ENCODE results near the gene FAM120B.

FAM120B gene, protein sequence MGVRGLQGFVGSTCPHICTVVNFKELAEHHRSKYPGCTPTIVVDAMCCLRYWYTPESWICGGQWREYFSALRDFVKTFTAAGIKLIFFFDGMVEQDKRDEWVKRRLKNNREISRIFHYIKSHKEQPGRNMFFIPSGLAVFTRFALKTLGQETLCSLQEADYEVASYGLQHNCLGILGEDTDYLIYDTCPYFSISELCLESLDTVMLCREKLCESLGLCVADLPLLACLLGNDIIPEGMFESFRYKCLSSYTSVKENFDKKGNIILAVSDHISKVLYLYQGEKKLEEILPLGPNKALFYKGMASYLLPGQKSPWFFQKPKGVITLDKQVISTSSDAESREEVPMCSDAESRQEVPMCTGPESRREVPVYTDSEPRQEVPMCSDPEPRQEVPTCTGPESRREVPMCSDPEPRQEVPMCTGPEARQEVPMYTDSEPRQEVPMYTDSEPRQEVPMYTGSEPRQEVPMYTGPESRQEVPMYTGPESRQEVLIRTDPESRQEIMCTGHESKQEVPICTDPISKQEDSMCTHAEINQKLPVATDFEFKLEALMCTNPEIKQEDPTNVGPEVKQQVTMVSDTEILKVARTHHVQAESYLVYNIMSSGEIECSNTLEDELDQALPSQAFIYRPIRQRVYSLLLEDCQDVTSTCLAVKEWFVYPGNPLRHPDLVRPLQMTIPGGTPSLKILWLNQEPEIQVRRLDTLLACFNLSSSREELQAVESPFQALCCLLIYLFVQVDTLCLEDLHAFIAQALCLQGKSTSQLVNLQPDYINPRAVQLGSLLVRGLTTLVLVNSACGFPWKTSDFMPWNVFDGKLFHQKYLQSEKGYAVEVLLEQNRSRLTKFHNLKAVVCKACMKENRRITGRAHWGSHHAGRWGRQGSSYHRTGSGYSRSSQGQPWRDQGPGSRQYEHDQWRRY

DNA sequence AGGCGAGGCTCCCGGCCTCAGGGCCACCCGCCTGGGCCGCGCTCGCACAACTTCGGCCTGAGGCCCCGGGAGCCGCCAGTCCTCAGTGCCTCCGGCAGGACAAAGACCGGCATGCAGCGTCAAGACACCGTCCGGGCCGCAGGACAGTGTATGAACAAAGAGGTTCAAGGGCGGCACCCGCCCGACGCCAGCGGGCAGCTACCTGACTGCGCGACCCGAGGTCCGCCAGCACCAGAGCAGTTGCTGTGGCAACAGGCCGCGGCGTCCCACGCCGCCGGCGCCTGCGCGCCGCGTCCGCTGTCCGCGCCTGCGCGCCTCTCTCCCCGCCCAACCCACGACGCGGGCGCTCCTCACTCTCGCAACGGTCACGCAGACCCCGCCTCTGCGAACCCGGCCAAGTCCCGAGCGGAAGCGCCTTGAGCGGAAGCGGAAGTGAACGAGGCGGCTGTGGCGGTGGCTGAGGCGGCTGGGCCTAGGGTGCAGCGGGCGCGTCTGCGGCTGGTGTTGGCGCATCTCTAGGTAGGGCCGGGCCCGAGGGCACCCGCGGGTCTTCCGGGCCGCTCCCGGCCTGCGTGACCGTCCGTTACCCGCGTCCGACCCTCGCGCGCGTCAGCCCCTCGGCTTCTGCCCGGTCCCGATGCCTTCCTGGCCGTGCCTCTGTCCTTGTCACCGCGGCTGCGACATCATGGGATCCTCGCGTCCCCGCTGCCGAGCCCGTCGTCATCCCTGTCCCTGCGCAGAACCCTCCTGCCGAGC, at the start of gene FAM120B:
TSS of gene FAM120B (plus strand) at position 435 of the 756 bp plus-strand sequence. CDS start 10,633 bp downstream, outside the sequence.
- H3F3A ChIP-seq (ENCODE audit: control insufficient read depth, insufficient read depth): no peaks in the 10 kb centered on the region
- H3K4me1 ChIP-seq (ENCODE audit: control insufficient read depth, low read length): peaks cover 29% of the 10 kb centered on the region
- peak within 1 kb of the TSS; percentile 88 for H3K4me2 ChIP-seq (ENCODE audit: low read length)
- TF ChIP-seq, protein P1, sequence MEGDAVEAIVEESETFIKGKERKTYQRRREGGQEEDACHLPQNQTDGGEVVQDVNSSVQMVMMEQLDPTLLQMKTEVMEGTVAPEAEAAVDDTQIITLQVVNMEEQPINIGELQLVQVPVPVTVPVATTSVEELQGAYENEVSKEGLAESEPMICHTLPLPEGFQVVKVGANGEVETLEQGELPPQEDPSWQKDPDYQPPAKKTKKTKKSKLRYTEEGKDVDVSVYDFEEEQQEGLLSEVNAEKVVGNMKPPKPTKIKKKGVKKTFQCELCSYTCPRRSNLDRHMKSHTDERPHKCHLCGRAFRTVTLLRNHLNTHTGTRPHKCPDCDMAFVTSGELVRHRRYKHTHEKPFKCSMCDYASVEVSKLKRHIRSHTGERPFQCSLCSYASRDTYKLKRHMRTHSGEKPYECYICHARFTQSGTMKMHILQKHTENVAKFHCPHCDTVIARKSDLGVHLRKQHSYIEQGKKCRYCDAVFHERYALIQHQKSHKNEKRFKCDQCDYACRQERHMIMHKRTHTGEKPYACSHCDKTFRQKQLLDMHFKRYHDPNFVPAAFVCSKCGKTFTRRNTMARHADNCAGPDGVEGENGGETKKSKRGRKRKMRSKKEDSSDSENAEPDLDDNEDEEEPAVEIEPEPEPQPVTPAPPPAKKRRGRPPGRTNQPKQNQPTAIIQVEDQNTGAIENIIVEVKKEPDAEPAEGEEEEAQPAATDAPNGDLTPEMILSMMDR (IDR thresholded peaks at IDR 0.05; ENCODE audit: low read depth, low read length, poor library complexity, severe bottlenecking): no peak
- TF ChIP-seq EZH2phosphoT487 (IDR thresholded peaks at IDR 0.05; ENCODE audit: borderline replicate concordance, low read length): no peak
- H3K9me2 ChIP-seq (replicated peaks; ENCODE audit: control insufficient read depth, low read length): no peaks in the 10 kb centered on the region
- H3K9me3 ChIP-seq (ENCODE audit: control insufficient read depth, insufficient read depth, low read length): peaks cover under 1% of the 10 kb centered on the region; the same call in 1 of the 2 replicates
- H3K4me3 ChIP-seq (ENCODE audit: low read length): peak within 1 kb of the TSS; percentile 92
- H3K79me2 ChIP-seq (ENCODE audit: control insufficient read depth, low read length): peaks cover 49% of the 10 kb centered on the region
- H3K36me3 ChIP-seq (ENCODE audit: control insufficient read depth, low read length): peaks cover 23% of the 10 kb centered on the region
- H3K27me3 ChIP-seq (ENCODE audit: control insufficient read depth, low read length): no peaks in the 10 kb centered on the region
- peaks cover 21% of the 10 kb centered on the region for H4K20me1 ChIP-seq (ENCODE audit: control insufficient read depth, insufficient read depth, low read depth, low read length)
- H3K27ac ChIP-seq (ENCODE audit: low read depth, low read length): peak within 1 kb of the TSS; percentile 37

DNA sequence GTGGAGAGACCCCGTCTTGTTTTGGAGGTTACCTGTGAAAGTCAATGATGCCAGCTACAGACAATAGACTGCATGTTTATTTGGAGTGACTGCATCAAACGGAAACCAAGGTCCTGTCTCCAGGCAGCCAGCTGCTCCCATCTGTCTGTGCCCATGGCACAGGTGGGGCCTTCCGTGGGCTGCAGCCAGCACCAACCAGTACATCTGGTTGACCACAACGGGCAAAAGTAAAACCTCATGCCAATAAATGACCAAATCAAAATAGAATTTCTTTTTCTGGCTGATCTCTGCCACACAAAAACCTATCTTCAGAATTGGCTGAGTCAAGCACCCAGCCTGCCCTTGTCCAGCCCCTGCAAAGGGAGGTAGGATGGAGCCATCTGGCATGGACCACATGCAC, 49.2 kb upstream of the FAM120B start:
- Histone ChIP-seq H3K9me2 (replicated peaks; ENCODE audit: control insufficient read depth, low read length) (no peaks in the 10 kb centered on the region), H3F3A (ENCODE audit: control insufficient read depth, insufficient read depth) (no peaks in the 10 kb centered on the region), H3K79me2 (ENCODE audit: control insufficient read depth, low read length) (no peaks in the 10 kb centered on the region), H3K4me3 (ENCODE audit: low read length) (no peak overlapping the region), H3K27ac (ENCODE audit: low read depth, low read length) (no peak overlapping the region), H3K36me3 (ENCODE audit: control insufficient read depth, low read length) (no peaks in the 10 kb centered on the region), H3K4me1 (ENCODE audit: control insufficient read depth, low read length) (no peaks in the 10 kb centered on the region), H4K20me1 (ENCODE audit: control insufficient read depth, insufficient read depth, low read depth, low read length) (no peaks in the 10 kb centered on the region), H3K9me3 (ENCODE audit: control insufficient read depth, insufficient read depth, low read length) (no peaks in the 10 kb centered on the region), H3K4me2 (ENCODE audit: low read length) (no peak overlapping the region), H3K27me3 (ENCODE audit: control insufficient read depth, low read length) (no peaks in the 10 kb centered on the region)
- no peak for TF ChIP-seq EZH2phosphoT487 (IDR thresholded peaks at IDR 0.05; ENCODE audit: borderline replicate concordance, low read length)
- TF ChIP-seq, protein P1 (IDR thresholded peaks at IDR 0.05; ENCODE audit: low read depth, low read length, poor library complexity, severe bottlenecking): no peak

DNA sequence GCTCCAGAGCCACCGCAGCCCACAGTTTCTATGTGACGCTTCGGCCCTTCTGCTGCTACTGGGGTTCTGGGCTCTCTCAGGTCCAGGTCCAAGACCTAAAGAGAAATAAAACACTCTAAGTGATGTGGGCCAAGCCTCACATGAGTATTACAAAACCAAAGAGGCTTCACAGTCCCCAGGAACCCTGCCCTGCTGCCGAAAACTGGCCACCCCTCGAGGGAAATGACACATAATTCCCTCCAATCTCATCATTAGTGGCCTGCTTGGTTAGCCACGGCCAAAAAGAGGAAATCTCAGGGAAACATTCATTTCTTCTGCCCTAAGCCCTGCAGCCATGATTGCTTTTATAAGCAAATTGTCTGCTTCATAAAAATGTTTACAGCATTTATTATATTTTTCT, 48.2 kb upstream of the FAM120B start:
- Histone ChIP-seq H3K4me3 (ENCODE audit: low read length) (no peak overlapping the region), H3K4me2 (ENCODE audit: low read length) (no peak overlapping the region), H3K9me3 (ENCODE audit: control insufficient read depth, insufficient read depth, low read length) (no peaks in the 10 kb centered on the region), H3K9me2 (replicated peaks; ENCODE audit: control insufficient read depth, low read length) (no peaks in the 10 kb centered on the region), H3F3A (ENCODE audit: control insufficient read depth, insufficient read depth) (no peaks in the 10 kb centered on the region), H3K27me3 (ENCODE audit: control insufficient read depth, low read length) (no peaks in the 10 kb centered on the region), H4K20me1 (ENCODE audit: control insufficient read depth, insufficient read depth, low read depth, low read length) (no peaks in the 10 kb centered on the region), H3K4me1 (ENCODE audit: control insufficient read depth, low read length) (no peaks in the 10 kb centered on the region), H3K27ac (ENCODE audit: low read depth, low read length) (no peak overlapping the region), H3K36me3 (ENCODE audit: control insufficient read depth, low read length) (no peaks in the 10 kb centered on the region), H3K79me2 (ENCODE audit: control insufficient read depth, low read length) (no peaks in the 10 kb centered on the region)
- no peak for TF ChIP-seq EZH2phosphoT487 (IDR thresholded peaks at IDR 0.05; ENCODE audit: borderline replicate concordance, low read length)
- TF ChIP-seq, protein P1 (IDR thresholded peaks at IDR 0.05; ENCODE audit: low read depth, low read length, poor library complexity, severe bottlenecking): no peak
